Measurements from ENCODE around the gene SFXN5. TPM values are rescaled to one million over a fixed set of nuclear protein-coding genes. Genes with fewer than 3 reads are reported as not detected.

SFXN5 gene
- total and polyA plus RNA-seq, 2 of the 8 experiments (the other 6 are each of a cell fraction or from before 2014, with no cell fraction given) = 29.3 to 33.1 TPM

DNA sequence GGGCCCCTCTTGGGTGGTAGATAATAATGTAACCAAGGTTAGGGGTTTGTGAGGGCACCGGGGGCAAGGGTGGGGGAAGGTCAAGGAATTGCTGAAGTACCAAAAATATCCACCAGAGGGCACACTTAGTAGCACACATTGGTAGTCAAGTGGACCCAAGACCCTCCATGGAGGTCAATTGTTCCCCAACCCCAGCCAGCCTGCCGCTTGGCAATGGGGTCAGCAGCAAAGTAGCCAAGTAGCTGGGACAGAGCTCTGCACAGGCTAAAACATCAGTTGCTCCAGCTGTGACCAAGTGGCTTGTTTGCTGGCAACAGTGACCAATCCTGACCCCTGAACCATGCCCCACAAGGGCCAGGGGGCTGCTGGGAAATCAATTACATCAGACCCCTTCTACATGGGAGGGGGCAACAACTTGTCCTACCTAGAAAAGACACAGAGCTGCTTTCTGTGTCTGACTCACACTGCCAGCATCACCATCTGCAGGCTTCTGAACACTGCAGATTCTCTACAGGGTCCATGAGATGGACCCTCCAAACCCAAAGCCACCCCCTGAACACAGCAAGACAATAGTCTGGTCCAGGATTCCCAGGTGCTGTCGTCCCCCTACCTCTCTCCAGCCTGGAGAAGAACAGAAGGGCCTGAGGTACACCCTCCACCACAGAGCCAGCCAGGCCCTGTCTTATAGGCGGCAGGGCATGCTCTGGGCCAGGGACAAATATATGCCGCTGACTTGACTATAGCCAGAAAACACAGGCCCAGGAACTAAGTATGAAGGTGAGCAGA, 78.2 kb downstream of the SFXN5 start:
- H3K18ac ChIP-seq (ENCODE audit: extremely low read depth, low read length) = no peak overlapping the region
- no peak overlapping the region for H2AK5ac ChIP-seq (ENCODE audit: low read depth, low read length)
- H3K4ac ChIP-seq (replicated peaks; ENCODE audit: insufficient read length, low read depth, low read length) = no peak overlapping the region
- no peak overlapping the region for H3K23ac ChIP-seq (ENCODE audit: insufficient read length)
- no peak overlapping the region for H2BK5ac ChIP-seq (ENCODE audit: low read depth, low read length)
- no peaks in the 10 kb centered on the region for H3K9me3 ChIP-seq (ENCODE audit: insufficient read depth in 2 of 2, low read depth in 1 of 2, low read length in 1 of 2)
- TF ChIP-seq CREB1 (IDR thresholded peaks at IDR 0.05) = no peak
- peak; percentile 69 to 74 for TF ChIP-seq RAD21 (IDR thresholded peaks at IDR 0.05 in 1 of 2, conservative IDR thresholded peaks at IDR 0.05 in 1 of 2; ENCODE audit: low read depth in 2 of 2, low read length in 2 of 2)
- TF ChIP-seq, protein P1, sequence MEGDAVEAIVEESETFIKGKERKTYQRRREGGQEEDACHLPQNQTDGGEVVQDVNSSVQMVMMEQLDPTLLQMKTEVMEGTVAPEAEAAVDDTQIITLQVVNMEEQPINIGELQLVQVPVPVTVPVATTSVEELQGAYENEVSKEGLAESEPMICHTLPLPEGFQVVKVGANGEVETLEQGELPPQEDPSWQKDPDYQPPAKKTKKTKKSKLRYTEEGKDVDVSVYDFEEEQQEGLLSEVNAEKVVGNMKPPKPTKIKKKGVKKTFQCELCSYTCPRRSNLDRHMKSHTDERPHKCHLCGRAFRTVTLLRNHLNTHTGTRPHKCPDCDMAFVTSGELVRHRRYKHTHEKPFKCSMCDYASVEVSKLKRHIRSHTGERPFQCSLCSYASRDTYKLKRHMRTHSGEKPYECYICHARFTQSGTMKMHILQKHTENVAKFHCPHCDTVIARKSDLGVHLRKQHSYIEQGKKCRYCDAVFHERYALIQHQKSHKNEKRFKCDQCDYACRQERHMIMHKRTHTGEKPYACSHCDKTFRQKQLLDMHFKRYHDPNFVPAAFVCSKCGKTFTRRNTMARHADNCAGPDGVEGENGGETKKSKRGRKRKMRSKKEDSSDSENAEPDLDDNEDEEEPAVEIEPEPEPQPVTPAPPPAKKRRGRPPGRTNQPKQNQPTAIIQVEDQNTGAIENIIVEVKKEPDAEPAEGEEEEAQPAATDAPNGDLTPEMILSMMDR (IDR thresholded peaks at IDR 0.05; ENCODE audit: control extremely low read depth in 1 of 3, insufficient read depth in 1 of 3, low read depth in 1 of 3, low read length in 3 of 3) = peak; percentile 62 to 81 (median 71)
- H3K4me1 ChIP-seq (replicated peaks in 1 of 4; ENCODE audit: control insufficient read depth in 3 of 4, insufficient read depth in 4 of 4, low read length in 3 of 4) = peaks cover 0 to 2% (median 0%) of the 10 kb centered on the region in 4 experiments; a peak in 3 of 7 replicates
- H4K5ac ChIP-seq (ENCODE audit: insufficient read length, low read depth, low read length) = no peak overlapping the region
- H2BK15ac ChIP-seq (ENCODE audit: low read length) = no peak overlapping the region
- no peak overlapping the region for H3K27ac ChIP-seq (ENCODE audit: low read depth, low read length)
- 67% methylated on average over 5 of the region's 5 CpGs; no CpG with 5 or more reads in 1 of the 2 experiments for WGBS, 2 experiments (ENCODE audit: extremely low coverage in 1 of 2, insufficient coverage in 1 of 2, insufficient read length in 1 of 2, insufficient replicate concordance in 2 of 2, low coverage in 1 of 2, low lambda C conversion rate in 2 of 2, missing lambda C conversion rate in 1 of 2)
- DNase-seq (ENCODE audit: low read depth in 1 of 2, low spot score in 2 of 2) (peak in 1 of 2 experiments; percentile 82), FAIRE-seq (peak; percentile 87)
- H3K9ac ChIP-seq (replicated peaks in 1 of 4; ENCODE audit: extremely low read depth in 1 of 4, low read depth in 3 of 4, low read length in 3 of 4) = no peak overlapping the region
- H3K36me3 ChIP-seq (ENCODE audit: control insufficient read depth in 2 of 4, insufficient read depth in 4 of 4, low read length in 3 of 4) = no peaks in the 10 kb centered on the region
- no peak overlapping the region for H3K14ac ChIP-seq (ENCODE audit: insufficient read length)
- H3K27me3 ChIP-seq (replicated peaks in 1 of 4; ENCODE audit: control insufficient read depth in 3 of 4, extremely low read depth in 1 of 4, insufficient read depth in 3 of 4, low read length in 3 of 4) = no peaks in the 10 kb centered on the region; a peak in 3 of 7 replicates
- no peaks in the 10 kb centered on the region for H3K79me1 ChIP-seq (ENCODE audit: low read depth, low read length)
- H4K8ac ChIP-seq (ENCODE audit: extremely low read depth, insufficient read depth, low read length) = no peak overlapping the region; the same call in 1 of the 2 replicates
- no peak overlapping the region for H3K56ac ChIP-seq (replicated peaks; ENCODE audit: insufficient read length, low read depth, low read length)
- ChIA-PET CTCF (ENCODE audit: partially characterized antibody) (interaction anchor here (0.6 to 9.0 kb wide), 44 partner anchors 9 to 220 kb away, joined by 3 to 86 read pairs (median 5); partner anchors contain the start of genes NOTO and SPR), POLR2A (ENCODE audit: partially characterized antibody) (interaction anchor here (1.2 kb wide), 1 partner anchor 12 kb away, joined by 3 read pairs; no protein-coding TSS in a partner anchor)
- no peaks in the 10 kb centered on the region for H3K23me2 ChIP-seq (ENCODE audit: low read depth, low read length)
- H2BK20ac ChIP-seq (ENCODE audit: low read length) = no peak overlapping the region
- H2BK120ac ChIP-seq (replicated peaks; ENCODE audit: low read depth, low read length) = no peak overlapping the region
- H4K20me1 ChIP-seq (replicated peaks in 1 of 2; ENCODE audit: control insufficient read depth in 1 of 2, insufficient read depth in 2 of 2, low read length in 2 of 2) = peaks cover 2% of the 10 kb centered on the region in 2 experiments
- H2AFZ ChIP-seq (ENCODE audit: low read length) = no peak overlapping the region; the same call in 1 of the 2 replicates
- H3K4me2 ChIP-seq (ENCODE audit: insufficient read depth in 1 of 2, low read depth in 2 of 2, low read length in 2 of 2) = no peak overlapping the region
- H4K91ac ChIP-seq (replicated peaks; ENCODE audit: insufficient read length, low read length) = no peak overlapping the region
- H3K79me2 ChIP-seq (ENCODE audit: control insufficient read depth in 1 of 2, insufficient read depth in 2 of 2, low read length in 2 of 2) = no peaks in the 10 kb centered on the region
- no peak overlapping the region for H3K4me3 ChIP-seq (ENCODE audit: extremely low read depth in 1 of 4, insufficient read depth in 2 of 4, low read depth in 3 of 4, low read length in 4 of 4)
- 0 out of 2 replicates have a peak overlapping the region, but pooled peaks have one; percentile 9 for H2BK12ac ChIP-seq (ENCODE audit: low read depth, low read length)
